GM23338 (cell line): ENCODE results near the gene HIF1AN. TPM values are rescaled to one million over a fixed set of nuclear protein-coding genes. Genes with fewer than 3 reads are reported as not detected.

Source experiments
- ATAC-seq: fragments of 200-7000 bp; cut with Tn5 transposase; 3 replicates; pipeline ENCODE4 v1.9.1; 2020
- DNase-seq: peaks from one replicate; pipeline ENCODE4 v3.0.0-alpha.2; 2015; ENCODE audit warnings: low spot score
- H2AFZ ChIP-seq: fragments of 200-600 bp; sonication (generic); 2 replicates; pipeline ENCODE4 v1.8.0; 2016; ENCODE audit warnings: antibody characterized with exemption, mild to moderate bottlenecking, moderate library complexity
- H3F3A ChIP-seq: fragments of 200-600 bp; sonication (generic); replicated peaks from 2 replicates; pipeline ENCODE4 v1.8.0; 2017; ENCODE audit warnings: antibody characterized with exemption, mixed run types, low read depth
- H3K27ac ChIP-seq: fragments of 200-600 bp; sonication (generic); 2 replicates; pipeline ENCODE4 v1.6.1; 2016; ENCODE audit warnings: low read depth
- H3K27me3 ChIP-seq: fragments of 200-600 bp; sonication (generic); 2 replicates; pipeline ENCODE4 v1.8.0; 2016; ENCODE audit warnings: mild to moderate bottlenecking, mixed run types, moderate library complexity; ENCODE audit not compliant: insufficient read depth
- H3K36me3 ChIP-seq: fragments of 200-600 bp; sonication (generic); 2 replicates; pipeline ENCODE4 v1.8.0; 2016; ENCODE audit warnings: mild to moderate bottlenecking; ENCODE audit not compliant: insufficient read depth
- H3K4me1 ChIP-seq: fragments of 200-600 bp; sonication (generic); 2 replicates; pipeline ENCODE4 v1.8.0; 2016; ENCODE audit warnings: mild to moderate bottlenecking, moderate library complexity; ENCODE audit not compliant: insufficient read depth
- H3K4me2 ChIP-seq: fragments of 200-600 bp; sonication (generic); 2 replicates; pipeline ENCODE4 v1.7.1; 2017; ENCODE audit warnings: mixed run types
- H3K4me3 ChIP-seq: fragments of 200-600 bp; sonication (generic); 2 replicates; pipeline ENCODE4 v1.6.1; 2016; ENCODE audit warnings: mixed run types
- H3K79me2 ChIP-seq: fragments of 200-600 bp; sonication (generic); replicated peaks from 2 replicates; pipeline ENCODE4 v1.8.0; 2017; ENCODE audit warnings: mild to moderate bottlenecking; ENCODE audit not compliant: insufficient read depth
- H3K9me2 ChIP-seq: fragments of 200-600 bp; sonication (generic); 2 replicates; pipeline ENCODE4 v1.8.0; 2017; ENCODE audit not compliant: insufficient read depth
- H4K20me1 ChIP-seq: fragments of 200-600 bp; sonication (generic); replicated peaks from 2 replicates; pipeline ENCODE4 v1.8.0; 2017; ENCODE audit warnings: mild to moderate bottlenecking; ENCODE audit not compliant: insufficient read depth
- H3K27ac Mint-ChIP-seq: 2 replicates; pipeline ENCODE4 v1.8.0; 2020; ENCODE audit warnings: inconsistent platforms, mild to moderate bottlenecking, moderate library complexity, mixed read lengths
- H3K27me3 Mint-ChIP-seq: 3 replicates; pipeline ENCODE4 v1.8.0; 2022; ENCODE audit warnings: low read depth, mild to moderate bottlenecking, moderate library complexity, mixed read lengths, inconsistent platforms; ENCODE audit not compliant: insufficient read depth, poor library complexity
- H3K36me3 Mint-ChIP-seq: 3 replicates; pipeline ENCODE4 v1.8.0; 2021; ENCODE audit warnings: low read depth, mild to moderate bottlenecking, inconsistent platforms, moderate library complexity, mixed read lengths
- H3K4me1 Mint-ChIP-seq: 3 replicates; pipeline ENCODE4 v1.8.0; 2020; ENCODE audit warnings: mild to moderate bottlenecking, inconsistent platforms, mixed read lengths
- H3K4me3 Mint-ChIP-seq: 3 replicates; pipeline ENCODE4 v1.8.0; 2021; ENCODE audit warnings: moderate library complexity, mild to moderate bottlenecking, inconsistent platforms, mixed read lengths
- H3K9me3 Mint-ChIP-seq: 3 replicates; pipeline ENCODE4 v1.8.0; 2020; ENCODE audit warnings: moderate library complexity, mild to moderate bottlenecking, inconsistent platforms, mixed read lengths
- JUNB ChIP-seq: IDR thresholded peaks from one replicate; pipeline ENCODE4 v1.6.1; 2016; ENCODE audit warnings: antibody characterized with exemption; ENCODE audit not compliant: unreplicated experiment
- NANOG ChIP-seq: IDR thresholded peaks from 2 replicates; pipeline ENCODE4 v1.6.1; 2016; ENCODE audit warnings: antibody characterized with exemption, borderline replicate concordance
- POLR2AphosphoS5 ChIP-seq: IDR thresholded peaks from 2 replicates; pipeline ENCODE4 v1.6.1; 2016; ENCODE audit warnings: antibody characterized with exemption, low read depth
- STAT1 ChIP-seq: IDR thresholded peaks from one replicate; pipeline ENCODE4 v1.6.1; 2016; ENCODE audit warnings: antibody characterized with exemption; ENCODE audit not compliant: unreplicated experiment
- ZNF114 ChIP-seq: fragments of 250-450 bp; sonication (Bioruptor Pico); IDR thresholded peaks from 2 replicates; pipeline ENCODE4 v1.5.0; 2020; ENCODE audit warnings: mild to moderate bottlenecking, moderate library complexity
- ZNF331 ChIP-seq: fragments of 250-450 bp; sonication (Bioruptor Pico); IDR thresholded peaks from 2 replicates; pipeline ENCODE4 v1.5.0; 2020; ENCODE audit warnings: low read depth, mild to moderate bottlenecking, moderate library complexity
- polyA plus RNA-seq: library from polyadenylated mRNA; unstranded; fragments of >200 nt; fragmentation: Nextera tagmentation; extraction: Ambion mirVana; gene quantifications from 2 replicates; pipeline ENCODE4 v1.2.1, GENCODE V29; 2016
- total RNA-seq: library from RNA; depleted of rRNA; stranded (reverse); fragments of >200 nt; shearing (Covaris generic); gene quantifications from 2 replicates; pipeline ENCODE4 v1.2.3, GENCODE V29; 2014
- TF ChIP-seq, protein P1 (sequence below): IDR thresholded peaks from 2 replicates; pipeline ENCODE4 v1.6.1; 2016; ENCODE audit warnings: antibody characterized with exemption
- TF ChIP-seq, protein P2 (sequence below): fragments of 250-450 bp; sonication (Bioruptor Pico); IDR thresholded peaks from 2 replicates; pipeline ENCODE4 v1.5.0; 2020; ENCODE audit warnings: mild to moderate bottlenecking, moderate library complexity

HIF1AN gene
- total and polyA plus RNA-seq, 2 experiments from 2014 or later: 9.9 to 26.3 TPM

- peaks cover 10% of the 10 kb centered on the region; the same call in 1 of the 2 replicates for H3K36me3 ChIP-seq
- H3F3A ChIP-seq: 0 out of 2 replicates have a peak, but pooled peaks cover 4% of the 10 kb centered on the region
- Mint-ChIP-seq H3K4me3 (no peak overlapping the region), H3K27me3 (peaks cover 20% of the 10 kb centered on the region), H3K36me3 (peaks cover 31% of the 10 kb centered on the region), H3K9me3 (no peaks in the 10 kb centered on the region), H3K4me1 (no peaks in the 10 kb centered on the region; the same call in 2 of the 3 replicates), H3K27ac (no peak overlapping the region)
- H3K27me3 ChIP-seq: peaks cover 22% of the 10 kb centered on the region
- H3K79me2 ChIP-seq: no peaks in the 10 kb centered on the region; the same call in 1 of the 2 replicates
- no peaks in the 10 kb centered on the region for H3K9me2 ChIP-seq
- no peak overlapping the region for H3K4me3 ChIP-seq
- ATAC-seq: no peak
- H4K20me1 ChIP-seq: no peaks in the 10 kb centered on the region
- no peak overlapping the region for H2AFZ ChIP-seq
- no peak for DNase-seq
- TF ChIP-seq ZNF114 (CRISPR knock-in tag): no peak
- TF ChIP-seq POLR2AphosphoS5: peak; percentile 13; the same call in 1 of the 2 replicates
- no peak overlapping the region for H3K4me2 ChIP-seq
- no peak overlapping the region for H3K27ac ChIP-seq
- H3K4me1 ChIP-seq: peaks cover 5% of the 10 kb centered on the region; the same call in 1 of the 2 replicates
Observed at GRCh38 chr10:100522107-100522801, 13.5 kb upstream of the HIF1AN start.

DNA sequence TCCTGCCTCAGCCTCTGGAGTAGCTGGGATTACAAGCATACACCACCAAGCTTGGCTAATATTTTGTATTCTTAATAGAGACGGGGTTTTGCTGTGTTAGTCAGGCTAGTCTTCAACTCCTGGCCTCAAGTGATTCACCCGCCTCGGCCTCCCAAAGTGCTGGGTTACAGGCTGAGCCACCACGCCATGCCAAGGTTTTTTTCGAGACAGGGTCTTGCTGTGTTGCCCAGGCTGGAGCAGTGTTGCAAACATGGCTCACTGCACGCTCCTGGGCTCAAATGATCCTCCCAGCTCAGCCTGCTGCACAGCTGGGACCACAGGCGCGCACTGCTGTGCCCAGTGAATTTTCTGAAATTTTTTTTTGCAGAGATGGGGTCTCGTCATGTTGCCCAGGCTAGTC, 12.8 kb upstream of the HIF1AN start:
- Mint-ChIP-seq H3K36me3 (peaks cover 31% of the 10 kb centered on the region), H3K27ac (no peak overlapping the region), H3K9me3 (no peaks in the 10 kb centered on the region), H3K27me3 (peaks cover 20% of the 10 kb centered on the region), H3K4me1 (no peaks in the 10 kb centered on the region; the same call in 2 of the 3 replicates), H3K4me3 (no peak overlapping the region)
- no peak overlapping the region for H3K4me2 ChIP-seq
- peaks cover 1% of the 10 kb centered on the region for H3K79me2 ChIP-seq
- peaks cover 5% of the 10 kb centered on the region; the same call in 1 of the 2 replicates for H3K4me1 ChIP-seq
- no peak overlapping the region for H3K27ac ChIP-seq
- H4K20me1 ChIP-seq: no peaks in the 10 kb centered on the region
- peaks cover 19% of the 10 kb centered on the region for H3K27me3 ChIP-seq
- no peak for ATAC-seq
- no peaks in the 10 kb centered on the region for H3K9me2 ChIP-seq
- TF ChIP-seq ZNF331 (CRISPR knock-in tag): no peak
- no peak for TF ChIP-seq STAT1
- no peak for TF ChIP-seq NANOG
- TF ChIP-seq, protein P1, sequence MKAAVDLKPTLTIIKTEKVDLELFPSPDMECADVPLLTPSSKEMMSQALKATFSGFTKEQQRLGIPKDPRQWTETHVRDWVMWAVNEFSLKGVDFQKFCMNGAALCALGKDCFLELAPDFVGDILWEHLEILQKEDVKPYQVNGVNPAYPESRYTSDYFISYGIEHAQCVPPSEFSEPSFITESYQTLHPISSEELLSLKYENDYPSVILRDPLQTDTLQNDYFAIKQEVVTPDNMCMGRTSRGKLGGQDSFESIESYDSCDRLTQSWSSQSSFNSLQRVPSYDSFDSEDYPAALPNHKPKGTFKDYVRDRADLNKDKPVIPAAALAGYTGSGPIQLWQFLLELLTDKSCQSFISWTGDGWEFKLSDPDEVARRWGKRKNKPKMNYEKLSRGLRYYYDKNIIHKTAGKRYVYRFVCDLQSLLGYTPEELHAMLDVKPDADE: no peak
- peaks cover 10% of the 10 kb centered on the region; the same call in 1 of the 2 replicates for H3K36me3 ChIP-seq
- H2AFZ ChIP-seq: no peak overlapping the region
- DNase-seq: no peak
- H3F3A ChIP-seq: 0 out of 2 replicates have a peak, but pooled peaks cover 4% of the 10 kb centered on the region
- no peak overlapping the region for H3K4me3 ChIP-seq

GRCh38 chr10:100524206-100524605, 11.5 kb upstream of the HIF1AN start:
- no peak overlapping the region for H3K4me3 ChIP-seq
- peaks cover 10% of the 10 kb centered on the region; the same call in 1 of the 2 replicates for H3K36me3 ChIP-seq
- Mint-ChIP-seq H3K36me3 (peaks cover 31% of the 10 kb centered on the region), H3K9me3 (no peaks in the 10 kb centered on the region), H3K4me3 (no peak overlapping the region), H3K27ac (no peak overlapping the region), H3K27me3 (peaks cover 11% of the 10 kb centered on the region), H3K4me1 (peaks cover 4% of the 10 kb centered on the region; the same call in 2 of the 3 replicates)
- H3K27me3 ChIP-seq: peaks cover 19% of the 10 kb centered on the region
- H3K27ac ChIP-seq: no peak overlapping the region
- peaks cover 10% of the 10 kb centered on the region for H3K4me1 ChIP-seq
- DNase-seq (no peak), ATAC-seq (no peak)
- no peak overlapping the region for H2AFZ ChIP-seq
- peaks cover 5% of the 10 kb centered on the region; the same call in 1 of the 2 replicates for H4K20me1 ChIP-seq
- no peak overlapping the region for H3K4me2 ChIP-seq
- H3K79me2 ChIP-seq: peaks cover 14% of the 10 kb centered on the region
- 0 out of 2 replicates have a peak, but pooled peaks cover 4% of the 10 kb centered on the region for H3F3A ChIP-seq
- H3K9me2 ChIP-seq: no peaks in the 10 kb centered on the region
- TF ChIP-seq ZNF331 (CRISPR knock-in tag) (no peak), NANOG (no peak), JUNB (no peak)
- TF ChIP-seq, protein P2, sequence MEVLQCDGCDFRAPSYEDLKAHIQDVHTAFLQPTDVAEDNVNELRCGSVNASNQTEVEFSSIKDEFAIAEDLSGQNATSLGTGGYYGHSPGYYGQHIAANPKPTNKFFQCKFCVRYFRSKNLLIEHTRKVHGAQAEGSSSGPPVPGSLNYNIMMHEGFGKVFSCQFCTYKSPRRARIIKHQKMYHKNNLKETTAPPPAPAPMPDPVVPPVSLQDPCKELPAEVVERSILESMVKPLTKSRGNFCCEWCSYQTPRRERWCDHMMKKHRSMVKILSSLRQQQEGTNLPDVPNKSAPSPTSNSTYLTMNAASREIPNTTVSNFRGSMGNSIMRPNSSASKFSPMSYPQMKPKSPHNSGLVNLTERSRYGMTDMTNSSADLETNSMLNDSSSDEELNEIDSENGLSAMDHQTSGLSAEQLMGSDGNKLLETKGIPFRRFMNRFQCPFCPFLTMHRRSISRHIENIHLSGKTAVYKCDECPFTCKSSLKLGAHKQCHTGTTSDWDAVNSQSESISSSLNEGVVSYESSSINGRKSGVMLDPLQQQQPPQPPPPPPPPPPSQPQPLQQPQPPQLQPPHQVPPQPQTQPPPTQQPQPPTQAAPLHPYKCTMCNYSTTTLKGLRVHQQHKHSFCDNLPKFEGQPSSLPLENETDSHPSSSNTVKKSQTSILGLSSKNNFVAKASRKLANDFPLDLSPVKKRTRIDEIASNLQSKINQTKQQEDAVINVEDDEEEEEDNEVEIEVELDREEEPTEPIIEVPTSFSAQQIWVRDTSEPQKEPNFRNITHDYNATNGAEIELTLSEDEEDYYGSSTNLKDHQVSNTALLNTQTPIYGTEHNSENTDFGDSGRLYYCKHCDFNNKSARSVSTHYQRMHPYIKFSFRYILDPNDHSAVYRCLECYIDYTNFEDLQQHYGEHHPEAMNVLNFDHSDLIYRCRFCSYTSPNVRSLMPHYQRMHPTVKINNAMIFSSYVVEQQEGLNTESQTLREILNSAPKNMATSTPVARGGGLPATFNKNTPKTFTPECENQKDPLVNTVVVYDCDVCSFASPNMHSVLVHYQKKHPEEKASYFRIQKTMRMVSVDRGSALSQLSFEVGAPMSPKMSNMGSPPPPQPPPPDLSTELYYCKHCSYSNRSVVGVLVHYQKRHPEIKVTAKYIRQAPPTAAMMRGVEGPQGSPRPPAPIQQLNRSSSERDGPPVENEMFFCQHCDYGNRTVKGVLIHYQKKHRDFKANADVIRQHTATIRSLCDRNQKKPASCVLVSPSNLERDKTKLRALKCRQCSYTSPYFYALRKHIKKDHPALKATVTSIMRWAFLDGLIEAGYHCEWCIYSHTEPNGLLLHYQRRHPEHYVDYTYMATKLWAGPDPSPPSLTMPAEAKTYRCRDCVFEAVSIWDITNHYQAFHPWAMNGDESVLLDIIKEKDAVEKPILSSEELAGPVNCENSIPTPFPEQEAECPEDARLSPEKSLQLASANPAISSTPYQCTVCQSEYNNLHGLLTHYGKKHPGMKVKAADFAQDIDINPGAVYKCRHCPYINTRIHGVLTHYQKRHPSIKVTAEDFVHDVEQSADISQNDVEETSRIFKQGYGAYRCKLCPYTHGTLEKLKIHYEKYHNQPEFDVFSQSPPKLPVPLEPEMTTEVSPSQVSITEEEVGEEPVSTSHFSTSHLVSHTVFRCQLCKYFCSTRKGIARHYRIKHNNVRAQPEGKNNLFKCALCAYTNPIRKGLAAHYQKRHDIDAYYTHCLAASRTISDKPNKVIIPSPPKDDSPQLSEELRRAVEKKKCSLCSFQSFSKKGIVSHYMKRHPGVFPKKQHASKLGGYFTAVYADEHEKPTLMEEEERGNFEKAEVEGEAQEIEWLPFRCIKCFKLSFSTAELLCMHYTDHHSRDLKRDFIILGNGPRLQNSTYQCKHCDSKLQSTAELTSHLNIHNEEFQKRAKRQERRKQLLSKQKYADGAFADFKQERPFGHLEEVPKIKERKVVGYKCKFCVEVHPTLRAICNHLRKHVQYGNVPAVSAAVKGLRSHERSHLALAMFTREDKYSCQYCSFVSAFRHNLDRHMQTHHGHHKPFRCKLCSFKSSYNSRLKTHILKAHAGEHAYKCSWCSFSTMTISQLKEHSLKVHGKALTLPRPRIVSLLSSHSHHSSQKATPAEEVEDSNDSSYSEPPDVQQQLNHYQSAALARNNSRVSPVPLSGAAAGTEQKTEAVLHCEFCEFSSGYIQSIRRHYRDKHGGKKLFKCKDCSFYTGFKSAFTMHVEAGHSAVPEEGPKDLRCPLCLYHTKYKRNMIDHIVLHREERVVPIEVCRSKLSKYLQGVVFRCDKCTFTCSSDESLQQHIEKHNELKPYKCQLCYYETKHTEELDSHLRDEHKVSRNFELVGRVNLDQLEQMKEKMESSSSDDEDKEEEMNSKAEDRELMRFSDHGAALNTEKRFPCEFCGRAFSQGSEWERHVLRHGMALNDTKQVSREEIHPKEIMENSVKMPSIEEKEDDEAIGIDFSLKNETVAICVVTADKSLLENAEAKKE (CRISPR knock-in tag): no peak
